Peyer's patch (tissue), 4 donors: ENCODE data around the gene PCYT1A.

Experiments used
- POLR2A ChIP-seq, 2 donors: fragments of 450-650 bp; IDR thresholded peaks; one replicate each; pipeline ENCODE4 v1.5.1; 2017; ENCODE audit warnings: antibody characterized with exemption in 2 of 2, mild to moderate bottlenecking in 2 of 2, moderate library complexity in 2 of 2
- TF ChIP-seq, protein P1 (sequence below), 6 experiments: fragments of 450-650 bp in 4 of 6; fragments of 200-600 bp in 2 of 6; sonication (generic) in 1 of 6; IDR thresholded peaks; one replicate each; pipeline ENCODE4 v1.5.1; 2017 to 2019; ENCODE audit warnings: antibody characterized with exemption in 6 of 6, mild to moderate bottlenecking in 3 of 6, moderate library complexity in 1 of 6

DNA sequence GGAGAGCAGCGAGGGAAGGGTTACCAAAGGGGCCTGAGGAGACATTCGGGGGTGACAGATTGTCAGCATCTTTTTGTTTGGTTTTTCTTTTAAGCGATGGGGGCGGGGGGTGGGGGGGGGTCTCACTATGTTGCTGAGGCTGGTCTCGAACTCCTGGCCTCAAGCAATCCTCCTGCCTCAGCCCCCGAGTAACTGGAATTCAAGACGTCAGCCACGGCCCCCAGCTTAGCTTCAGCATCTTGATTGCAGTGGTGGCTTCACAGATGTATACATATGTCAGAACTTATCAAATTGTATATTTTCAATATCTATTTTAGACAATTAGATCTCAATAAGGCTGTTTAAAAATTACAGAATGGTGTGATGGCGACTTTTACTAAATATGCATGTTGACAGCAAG is 107.2 kb downstream of the PCYT1A start:
- TF ChIP-seq, protein P1, sequence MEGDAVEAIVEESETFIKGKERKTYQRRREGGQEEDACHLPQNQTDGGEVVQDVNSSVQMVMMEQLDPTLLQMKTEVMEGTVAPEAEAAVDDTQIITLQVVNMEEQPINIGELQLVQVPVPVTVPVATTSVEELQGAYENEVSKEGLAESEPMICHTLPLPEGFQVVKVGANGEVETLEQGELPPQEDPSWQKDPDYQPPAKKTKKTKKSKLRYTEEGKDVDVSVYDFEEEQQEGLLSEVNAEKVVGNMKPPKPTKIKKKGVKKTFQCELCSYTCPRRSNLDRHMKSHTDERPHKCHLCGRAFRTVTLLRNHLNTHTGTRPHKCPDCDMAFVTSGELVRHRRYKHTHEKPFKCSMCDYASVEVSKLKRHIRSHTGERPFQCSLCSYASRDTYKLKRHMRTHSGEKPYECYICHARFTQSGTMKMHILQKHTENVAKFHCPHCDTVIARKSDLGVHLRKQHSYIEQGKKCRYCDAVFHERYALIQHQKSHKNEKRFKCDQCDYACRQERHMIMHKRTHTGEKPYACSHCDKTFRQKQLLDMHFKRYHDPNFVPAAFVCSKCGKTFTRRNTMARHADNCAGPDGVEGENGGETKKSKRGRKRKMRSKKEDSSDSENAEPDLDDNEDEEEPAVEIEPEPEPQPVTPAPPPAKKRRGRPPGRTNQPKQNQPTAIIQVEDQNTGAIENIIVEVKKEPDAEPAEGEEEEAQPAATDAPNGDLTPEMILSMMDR (IDR thresholded peaks at IDR 0.05) = no peak
- no peak for TF ChIP-seq POLR2A (IDR thresholded peaks at IDR 0.05)
